Endothelial cell (in vitro differentiated cells): ENCODE data around the gene ENO1. TPM values are rescaled to one million over a fixed set of nuclear protein-coding genes. Genes with fewer than 3 reads are reported as not detected.
"Not testable (repeated sequence)": the region's sequence is repeated elsewhere in the genome, so short reads cannot be mapped to it uniquely, and the experiment has no call there.

Experiments used
- DNase-seq: peaks from one replicate; pipeline ENCODE4 v3.0.0; 2021; ENCODE audit warnings: low spot score
- H3K27ac Mint-ChIP-seq: one replicate; pipeline ENCODE4 v1.8.0; 2021; ENCODE audit warnings: mixed read lengths, inconsistent platforms; ENCODE audit not compliant: unreplicated experiment
- H3K27me3 Mint-ChIP-seq: one replicate; pipeline ENCODE4 v1.8.0; 2021; ENCODE audit warnings: mild to moderate bottlenecking, moderate library complexity, mixed read lengths, inconsistent platforms; ENCODE audit not compliant: unreplicated experiment
- H3K36me3 Mint-ChIP-seq: one replicate; pipeline ENCODE4 v1.8.0; 2021; ENCODE audit warnings: mild to moderate bottlenecking, low read depth, mixed read lengths, inconsistent platforms; ENCODE audit not compliant: unreplicated experiment
- H3K4me1 Mint-ChIP-seq: one replicate; pipeline ENCODE4 v1.8.0; 2021; ENCODE audit warnings: mild to moderate bottlenecking, mixed read lengths, inconsistent platforms; ENCODE audit not compliant: unreplicated experiment
- H3K4me3 Mint-ChIP-seq: one replicate; pipeline ENCODE4 v1.8.0; 2021; ENCODE audit warnings: mild to moderate bottlenecking, mixed read lengths, inconsistent platforms; ENCODE audit not compliant: unreplicated experiment
- H3K9me3 Mint-ChIP-seq: one replicate; pipeline ENCODE4 v1.8.0; 2021; ENCODE audit warnings: mixed read lengths, inconsistent platforms; ENCODE audit not compliant: unreplicated experiment
- CTCF ChIP-seq: fragments of 200-600 bp; sonication (generic); IDR thresholded peaks from one replicate; pipeline ENCODE4 v1.5.0; 2021; ENCODE audit warnings: antibody characterized with exemption; ENCODE audit not compliant: unreplicated experiment
- total RNA-seq: library from RNA; stranded (reverse); fragmentation: NEBNext Ultra II Directional; extraction: Animal tissue kit (Norgen Biotek cat#: 25700); gene quantifications from one replicate; pipeline ENCODE4 v1.2.1, GENCODE V29; 2021; ENCODE audit not compliant: unreplicated experiment

ENO1 gene
- total RNA-seq, 1 donor from 2014 or later: 626 TPM

- H3K27me3 Mint-ChIP-seq: peaks cover 5% of the 10 kb centered on the region
- no peak overlapping the region for H3K4me3 Mint-ChIP-seq
- peaks cover 22% of the 10 kb centered on the region for H3K4me1 Mint-ChIP-seq
- TF ChIP-seq CTCF: no peak
- H3K36me3 Mint-ChIP-seq: no peaks in the 10 kb centered on the region
- H3K9me3 Mint-ChIP-seq: no peaks in the 10 kb centered on the region
- no peak for DNase-seq
- no peak overlapping the region for H3K27ac Mint-ChIP-seq
Observed at GRCh38 chr1:8825985-8826481, 52.5 kb downstream of the ENO1 start.

- no peak for TF ChIP-seq CTCF
Observed at GRCh38 chr1:8823295-8823664, 55.2 kb downstream of the ENO1 start.

GRCh38 chr1:8822373-8823294, 55.9 kb downstream of the ENO1 start:
- Mint-ChIP-seq H3K36me3 (no peaks in the 10 kb centered on the region), H3K4me1 (peaks cover 29% of the 10 kb centered on the region), H3K27me3 (peaks cover 6% of the 10 kb centered on the region), H3K4me3 (no peak overlapping the region), H3K9me3 (no peaks in the 10 kb centered on the region), H3K27ac (peak overlapping the region; percentile 92)
- DNase-seq: no peak
- TF ChIP-seq CTCF: no peak

More at GRCh38 chr1:8823295-8823664, 55.2 kb downstream of the ENO1 start:
- Mint-ChIP-seq H3K9me3 (no peaks in the 10 kb centered on the region), H3K27me3 (peaks cover 6% of the 10 kb centered on the region), H3K4me1 (peaks cover 25% of the 10 kb centered on the region), H3K27ac (peak overlapping the region; percentile 84), H3K36me3 (no peaks in the 10 kb centered on the region), H3K4me3 (no peak overlapping the region)
- DNase-seq: no peak

- Mint-ChIP-seq H3K27ac (peak overlapping the region; percentile 55), H3K4me1 (peaks cover 35% of the 10 kb centered on the region), H3K36me3 (peaks cover 5% of the 10 kb centered on the region), H3K9me3 (no peaks in the 10 kb centered on the region), H3K27me3 (peaks cover 8% of the 10 kb centered on the region), H3K4me3 (no peak overlapping the region)
- no peak for DNase-seq
- TF ChIP-seq CTCF: no peak
Observed at GRCh38 chr1:8821084-8821483, 57.4 kb downstream of the ENO1 start.

- Mint-ChIP-seq H3K4me1 (peaks cover 52% of the 10 kb centered on the region), H3K27ac (peak overlapping the region; percentile 85), H3K4me3 (peak overlapping the region; percentile 90)
- H3K36me3 Mint-ChIP-seq, DNase-seq, H3K27me3 Mint-ChIP-seq, H3K9me3 Mint-ChIP-seq: not testable (repeated sequence)
Observed at GRCh38 chr1:8818789-8819188, 59.7 kb downstream of the ENO1 start.
